Measurements from ENCODE around the gene MARCHF3. TPM values are rescaled to one million over a fixed set of nuclear protein-coding genes. Genes with fewer than 3 reads are reported as not detected.
A peak's percentile ranks its signal among the peaks of the same experiment; 100 is the strongest.

Gene MARCHF3
- total RNA-seq, 1 donor from 2014 or later: 5.7 TPM

DNA sequence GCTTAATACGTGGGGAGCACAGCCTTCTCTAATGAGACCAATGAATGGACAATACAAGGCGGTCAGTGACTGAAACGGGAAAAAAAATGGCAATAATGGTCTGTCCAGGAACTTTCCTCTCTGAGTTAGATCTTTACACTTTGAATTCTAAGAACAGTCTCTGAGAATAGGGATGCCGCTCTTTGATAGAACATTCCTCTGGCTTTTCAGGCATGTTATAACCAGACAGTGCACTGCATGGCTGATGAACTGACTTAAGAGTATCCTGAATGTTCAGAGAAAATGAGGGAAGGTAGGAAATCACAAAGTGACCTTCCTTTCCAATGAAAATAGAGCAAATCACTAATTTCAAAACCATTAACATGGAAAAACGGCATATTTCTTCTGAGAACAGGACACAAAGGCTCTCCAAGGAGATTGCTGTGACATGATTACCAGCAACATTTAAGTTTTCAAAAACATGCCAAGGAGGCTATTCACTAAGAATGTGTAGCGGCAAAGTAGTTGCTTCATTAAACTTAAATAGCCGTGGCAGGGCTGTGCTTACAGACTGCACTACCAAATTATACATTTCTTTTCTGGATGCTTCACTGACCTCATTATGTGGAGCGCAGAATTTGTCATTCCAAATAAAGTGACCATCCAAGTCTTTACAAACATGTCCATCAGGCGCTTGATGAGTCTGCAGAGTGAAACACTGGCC, 105.9 kb downstream of the MARCHF3 start:
- H3K36me3 Mint-ChIP-seq (ENCODE audit: unreplicated experiment): no peaks in the 10 kb centered on the region
- TF ChIP-seq CTCF (IDR thresholded peaks at IDR 0.05; ENCODE audit: partially characterized antibody, unreplicated experiment): no peak
- no peak overlapping the region for H3K4me3 Mint-ChIP-seq (ENCODE audit: unreplicated experiment)
- H3K4me1 Mint-ChIP-seq (ENCODE audit: low read depth, unreplicated experiment): peaks cover 30% of the 10 kb centered on the region
- no peaks in the 10 kb centered on the region for H3K9me3 Mint-ChIP-seq (ENCODE audit: unreplicated experiment)
- H3K27me3 Mint-ChIP-seq (ENCODE audit: unreplicated experiment): peaks cover 2% of the 10 kb centered on the region
- H3K27ac Mint-ChIP-seq (ENCODE audit: unreplicated experiment): no peak overlapping the region
- DNase-seq: no peak

GRCh38 chr5:126921241-126922091, 108.9 kb downstream of the MARCHF3 start:
- H3K36me3 Mint-ChIP-seq (ENCODE audit: unreplicated experiment): no peaks in the 10 kb centered on the region
- peaks cover 28% of the 10 kb centered on the region for H3K4me1 Mint-ChIP-seq (ENCODE audit: low read depth, unreplicated experiment)
- TF ChIP-seq CTCF (IDR thresholded peaks at IDR 0.05; ENCODE audit: partially characterized antibody, unreplicated experiment): no peak
- peak overlapping the region; percentile 90 for H3K27ac Mint-ChIP-seq (ENCODE audit: unreplicated experiment)
- H3K27me3 Mint-ChIP-seq (ENCODE audit: unreplicated experiment): peaks cover 2% of the 10 kb centered on the region
- H3K9me3 Mint-ChIP-seq (ENCODE audit: unreplicated experiment): no peaks in the 10 kb centered on the region
- DNase-seq: peak; percentile 28
- H3K4me3 Mint-ChIP-seq (ENCODE audit: unreplicated experiment): peak overlapping the region; percentile 77

GRCh38 chr5:126920291-126920690, 110.1 kb downstream of the MARCHF3 start:
- no peak for TF ChIP-seq CTCF (IDR thresholded peaks at IDR 0.05; ENCODE audit: partially characterized antibody, unreplicated experiment)
- Mint-ChIP-seq H3K4me3 (ENCODE audit: unreplicated experiment) (no peak overlapping the region), H3K27me3 (ENCODE audit: unreplicated experiment) (peaks cover 2% of the 10 kb centered on the region), H3K27ac (ENCODE audit: unreplicated experiment) (peak overlapping the region; percentile 45), H3K9me3 (ENCODE audit: unreplicated experiment) (no peaks in the 10 kb centered on the region), H3K36me3 (ENCODE audit: unreplicated experiment) (no peaks in the 10 kb centered on the region), H3K4me1 (ENCODE audit: low read depth, unreplicated experiment) (peaks cover 26% of the 10 kb centered on the region)
- DNase-seq: no peak

GRCh38 chr5:126919566-126919965, 110.8 kb downstream of the MARCHF3 start:
- no peak for DNase-seq
- no peak overlapping the region for H3K27ac Mint-ChIP-seq (ENCODE audit: unreplicated experiment)
- peaks cover 3% of the 10 kb centered on the region for H3K27me3 Mint-ChIP-seq (ENCODE audit: unreplicated experiment)
- TF ChIP-seq CTCF (IDR thresholded peaks at IDR 0.05; ENCODE audit: partially characterized antibody, unreplicated experiment): no peak
- no peaks in the 10 kb centered on the region for H3K36me3 Mint-ChIP-seq (ENCODE audit: unreplicated experiment)
- H3K9me3 Mint-ChIP-seq (ENCODE audit: unreplicated experiment): no peaks in the 10 kb centered on the region
- no peak overlapping the region for H3K4me3 Mint-ChIP-seq (ENCODE audit: unreplicated experiment)
- peaks cover 30% of the 10 kb centered on the region for H3K4me1 Mint-ChIP-seq (ENCODE audit: low read depth, unreplicated experiment)

DNA sequence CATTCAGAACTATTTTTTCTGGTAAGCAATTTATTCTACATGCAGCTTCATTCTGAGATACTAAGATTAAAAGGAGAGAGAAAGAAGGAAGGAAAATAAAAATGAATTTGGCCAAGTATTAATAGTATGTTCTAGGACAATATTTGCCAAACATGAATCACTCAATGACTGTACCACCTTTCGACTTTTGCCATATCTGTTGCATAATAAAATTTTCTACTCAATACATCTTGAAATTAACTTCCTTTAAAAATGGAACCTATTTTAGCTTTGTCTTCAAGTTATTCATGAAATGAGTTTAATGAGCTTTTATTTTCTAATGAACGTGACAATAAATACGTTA, 111.8 kb downstream of the MARCHF3 start:
- Mint-ChIP-seq H3K27me3 (ENCODE audit: unreplicated experiment) (peaks cover 4% of the 10 kb centered on the region), H3K27ac (ENCODE audit: unreplicated experiment) (no peak overlapping the region), H3K9me3 (ENCODE audit: unreplicated experiment) (no peaks in the 10 kb centered on the region), H3K4me1 (ENCODE audit: low read depth, unreplicated experiment) (peaks cover 30% of the 10 kb centered on the region), H3K4me3 (ENCODE audit: unreplicated experiment) (no peak overlapping the region), H3K36me3 (ENCODE audit: unreplicated experiment) (no peaks in the 10 kb centered on the region)
- no peak for TF ChIP-seq CTCF (IDR thresholded peaks at IDR 0.05; ENCODE audit: partially characterized antibody, unreplicated experiment)
- no peak for DNase-seq

Data from glutamatergic neuron (in vitro differentiated cells).